OCI-LY1 (cell line): ENCODE results near the gene BAIAP2L1.

Experiments used
- EZH2 ChIP-seq: fragments of 200-600 bp; sonication (generic), shearing (Covaris generic); IDR thresholded peaks from 2 replicates; pipeline ENCODE4 v1.8.0; 2017; ENCODE audit warnings: borderline replicate concordance, mixed run types, mild to moderate bottlenecking, antibody characterized with exemption, low read length, moderate library complexity, mixed read lengths
- TF ChIP-seq, protein P1 (sequence below): fragments of 200-600 bp; sonication (generic), shearing (Covaris generic); IDR thresholded peaks from 2 replicates; pipeline ENCODE4 v1.5.1; 2017; ENCODE audit warnings: mild to moderate bottlenecking, antibody characterized with exemption, low read length, moderate library complexity, mixed read lengths

DNA sequence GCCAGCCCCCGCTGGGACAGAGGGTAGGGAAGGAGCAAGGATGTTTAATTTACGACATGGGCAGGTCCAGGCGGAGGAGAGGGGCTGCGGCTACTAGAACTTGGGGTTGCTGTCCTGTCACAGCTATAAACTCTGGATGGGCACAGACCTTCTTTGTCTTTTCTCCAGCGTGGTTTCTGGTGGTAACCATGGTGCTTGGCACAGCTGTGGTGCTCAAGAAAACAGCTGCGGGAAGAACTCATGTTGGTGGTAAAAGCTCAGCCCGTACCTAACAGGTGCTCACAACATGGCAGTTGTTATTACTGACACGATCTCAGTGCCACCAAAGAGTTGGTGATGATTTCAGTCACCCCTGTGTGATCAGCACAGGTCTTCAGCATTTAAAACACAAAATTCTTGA is 13.8 kb downstream of the BAIAP2L1 start:
- TF ChIP-seq, protein P1, sequence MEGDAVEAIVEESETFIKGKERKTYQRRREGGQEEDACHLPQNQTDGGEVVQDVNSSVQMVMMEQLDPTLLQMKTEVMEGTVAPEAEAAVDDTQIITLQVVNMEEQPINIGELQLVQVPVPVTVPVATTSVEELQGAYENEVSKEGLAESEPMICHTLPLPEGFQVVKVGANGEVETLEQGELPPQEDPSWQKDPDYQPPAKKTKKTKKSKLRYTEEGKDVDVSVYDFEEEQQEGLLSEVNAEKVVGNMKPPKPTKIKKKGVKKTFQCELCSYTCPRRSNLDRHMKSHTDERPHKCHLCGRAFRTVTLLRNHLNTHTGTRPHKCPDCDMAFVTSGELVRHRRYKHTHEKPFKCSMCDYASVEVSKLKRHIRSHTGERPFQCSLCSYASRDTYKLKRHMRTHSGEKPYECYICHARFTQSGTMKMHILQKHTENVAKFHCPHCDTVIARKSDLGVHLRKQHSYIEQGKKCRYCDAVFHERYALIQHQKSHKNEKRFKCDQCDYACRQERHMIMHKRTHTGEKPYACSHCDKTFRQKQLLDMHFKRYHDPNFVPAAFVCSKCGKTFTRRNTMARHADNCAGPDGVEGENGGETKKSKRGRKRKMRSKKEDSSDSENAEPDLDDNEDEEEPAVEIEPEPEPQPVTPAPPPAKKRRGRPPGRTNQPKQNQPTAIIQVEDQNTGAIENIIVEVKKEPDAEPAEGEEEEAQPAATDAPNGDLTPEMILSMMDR: no peak
- no peak for TF ChIP-seq EZH2
